ENCODE measurements around the gene CDK5RAP2. TPM values are rescaled to one million over a fixed set of nuclear protein-coding genes. Genes with fewer than 3 reads are reported as not detected.

Gene CDK5RAP2
- total and polyA plus RNA-seq, 10 donors, result 19.5 to 93.7 (median 61.9) TPM

DNA sequence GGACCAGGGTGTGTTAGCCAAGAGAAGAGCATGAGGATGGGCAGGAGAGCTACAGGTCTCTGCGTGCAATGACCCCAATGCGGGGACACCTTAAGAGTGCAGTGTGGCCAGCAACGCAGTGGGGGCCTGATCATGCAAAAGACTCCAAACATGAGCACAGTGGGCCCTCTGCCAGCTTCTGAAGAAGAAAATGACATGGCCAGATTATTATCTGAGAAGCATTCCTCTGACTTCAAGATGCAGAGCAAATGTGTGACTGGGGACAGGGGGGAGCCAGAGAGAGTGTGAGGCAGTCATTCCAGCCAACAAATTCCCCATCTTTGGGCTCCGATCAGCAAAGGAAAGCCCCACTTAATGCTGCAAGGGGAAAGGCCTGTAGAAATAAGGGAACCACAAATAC lies 229.4 kb downstream of the CDK5RAP2 start:
- intact Hi-C loops (cut with DNase I; ENCODE audit: low total_unique reads), result no loop called here
- H3K9me3 ChIP-seq, result no peaks in the 10 kb centered on the region
- peaks cover 0 to 10% (median 0%) of the 10 kb centered on the region in 7 donors for H3K27me3 ChIP-seq (replicated peaks in 1 of 7)
- TF ChIP-seq, protein P1, sequence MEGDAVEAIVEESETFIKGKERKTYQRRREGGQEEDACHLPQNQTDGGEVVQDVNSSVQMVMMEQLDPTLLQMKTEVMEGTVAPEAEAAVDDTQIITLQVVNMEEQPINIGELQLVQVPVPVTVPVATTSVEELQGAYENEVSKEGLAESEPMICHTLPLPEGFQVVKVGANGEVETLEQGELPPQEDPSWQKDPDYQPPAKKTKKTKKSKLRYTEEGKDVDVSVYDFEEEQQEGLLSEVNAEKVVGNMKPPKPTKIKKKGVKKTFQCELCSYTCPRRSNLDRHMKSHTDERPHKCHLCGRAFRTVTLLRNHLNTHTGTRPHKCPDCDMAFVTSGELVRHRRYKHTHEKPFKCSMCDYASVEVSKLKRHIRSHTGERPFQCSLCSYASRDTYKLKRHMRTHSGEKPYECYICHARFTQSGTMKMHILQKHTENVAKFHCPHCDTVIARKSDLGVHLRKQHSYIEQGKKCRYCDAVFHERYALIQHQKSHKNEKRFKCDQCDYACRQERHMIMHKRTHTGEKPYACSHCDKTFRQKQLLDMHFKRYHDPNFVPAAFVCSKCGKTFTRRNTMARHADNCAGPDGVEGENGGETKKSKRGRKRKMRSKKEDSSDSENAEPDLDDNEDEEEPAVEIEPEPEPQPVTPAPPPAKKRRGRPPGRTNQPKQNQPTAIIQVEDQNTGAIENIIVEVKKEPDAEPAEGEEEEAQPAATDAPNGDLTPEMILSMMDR (IDR thresholded peaks at IDR 0.05 in 8 of 11, conservative IDR thresholded peaks at IDR 0.05 in 3 of 11), result no peak
- TF ChIP-seq POLR2AphosphoS5 (IDR thresholded peaks at IDR 0.05), result no peak
- TF ChIP-seq POLR2A (IDR thresholded peaks at IDR 0.05), result no peak
- no peak overlapping the region for H3K27ac ChIP-seq
- no peaks in the 10 kb centered on the region for H3K36me3 ChIP-seq
- 80 to 87% (median 85%) methylated on average over 4 of the region's 4 CpGs for WGBS, 5 donors
- no peak for DNase-seq
- peaks cover 0 to 6% (median 0%) of the 10 kb centered on the region in 6 donors for H3K4me1 ChIP-seq
- no peak overlapping the region for H3K4me3 ChIP-seq

DNA sequence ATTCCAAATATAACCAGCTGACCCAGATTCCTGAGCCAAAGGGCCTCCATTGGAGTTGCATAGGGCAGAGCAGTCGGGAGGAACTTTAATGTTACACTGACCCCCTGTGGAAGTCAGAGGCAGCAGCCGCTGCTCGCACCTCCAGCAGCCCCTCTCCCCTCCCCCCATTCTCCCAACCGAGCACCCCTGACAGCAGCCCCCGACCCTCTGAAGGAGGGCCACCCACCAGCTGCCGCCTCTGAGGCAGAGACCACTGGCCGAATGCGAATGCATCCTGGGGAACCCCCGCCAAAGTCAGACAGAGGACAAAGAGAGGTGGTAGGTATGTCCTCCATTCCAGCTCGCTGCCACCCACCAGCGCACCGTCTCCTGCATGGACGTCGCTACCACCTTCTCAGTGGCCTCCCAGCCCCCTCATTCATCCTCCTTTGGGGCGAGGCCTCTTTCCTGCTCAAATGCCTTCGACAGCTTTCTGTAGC lies 231.0 kb downstream of the CDK5RAP2 start:
- no peaks in the 10 kb centered on the region for H3K9me3 ChIP-seq
- TF ChIP-seq POLR2A (IDR thresholded peaks at IDR 0.05), result no peak
- TF ChIP-seq, protein P1 (IDR thresholded peaks at IDR 0.05 in 8 of 11, conservative IDR thresholded peaks at IDR 0.05 in 3 of 11), result peak in 8 of 11 experiments; percentile 27 to 56 (median 43)
- no peak for TF ChIP-seq POLR2AphosphoS5 (IDR thresholded peaks at IDR 0.05)
- 22 to 29% (median 26%) methylated on average over 13 to 16 of the region's 16 CpGs for WGBS, 5 donors
- DNase-seq, result no peak
- intact Hi-C loops (cut with DNase I; ENCODE audit: low total_unique reads), result loop anchor here (10.0 kb wide), 1 partner anchor 794 kb away; no protein-coding TSS in a partner anchor
- H3K36me3 ChIP-seq, result no peaks in the 10 kb centered on the region
- H3K27me3 ChIP-seq (replicated peaks in 1 of 7), result peaks cover 0 to 10% (median 0%) of the 10 kb centered on the region in 7 donors
- H3K4me3 ChIP-seq, result no peak overlapping the region
- no peak overlapping the region for H3K27ac ChIP-seq
- H3K4me1 ChIP-seq, result peaks cover 0 to 6% (median 0%) of the 10 kb centered on the region in 6 donors

DNA sequence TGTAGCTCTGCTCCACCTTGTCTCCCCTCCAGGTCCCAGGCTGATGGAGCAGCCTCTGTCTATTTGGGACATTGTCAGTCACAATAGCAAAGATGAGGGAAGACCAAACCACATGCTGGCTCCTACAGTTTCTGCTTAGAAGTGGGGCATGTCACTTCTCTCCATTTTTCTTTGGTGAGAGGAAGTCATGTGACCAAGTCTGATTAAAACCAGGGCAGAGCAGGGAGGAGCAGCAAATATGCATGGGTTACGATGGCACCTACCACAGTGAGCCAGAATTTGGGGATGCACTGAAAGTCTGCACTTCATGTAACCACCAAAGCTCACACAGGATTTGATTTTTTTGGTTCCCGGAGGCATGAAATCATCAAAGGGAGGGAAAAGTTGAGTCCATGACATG lies 234.6 kb downstream of the CDK5RAP2 start:
- 61 to 84% (median 69%) methylated on average over 2 of the region's 2 CpGs for WGBS, 5 donors
- DNase-seq, result no peak
- Histone ChIP-seq H3K4me1 (peaks cover 0 to 6% (median 0%) of the 10 kb centered on the region in 6 donors), H3K9me3 (no peaks in the 10 kb centered on the region), H3K36me3 (no peaks in the 10 kb centered on the region), H3K4me3 (no peak overlapping the region), H3K27ac (no peak overlapping the region), H3K27me3 (replicated peaks in 1 of 7) (peaks cover 0 to 10% (median 0%) of the 10 kb centered on the region in 7 donors)
- no peak for TF ChIP-seq POLR2AphosphoS5 (IDR thresholded peaks at IDR 0.05)
- TF ChIP-seq, protein P1 (IDR thresholded peaks at IDR 0.05 in 8 of 11, conservative IDR thresholded peaks at IDR 0.05 in 3 of 11), result no peak
- TF ChIP-seq POLR2A (IDR thresholded peaks at IDR 0.05), result no peak
- intact Hi-C loops (cut with DNase I; ENCODE audit: low total_unique reads), result loop anchor here (10.0 kb wide), 1 partner anchor 791 kb away; no protein-coding TSS in a partner anchor

DNA sequence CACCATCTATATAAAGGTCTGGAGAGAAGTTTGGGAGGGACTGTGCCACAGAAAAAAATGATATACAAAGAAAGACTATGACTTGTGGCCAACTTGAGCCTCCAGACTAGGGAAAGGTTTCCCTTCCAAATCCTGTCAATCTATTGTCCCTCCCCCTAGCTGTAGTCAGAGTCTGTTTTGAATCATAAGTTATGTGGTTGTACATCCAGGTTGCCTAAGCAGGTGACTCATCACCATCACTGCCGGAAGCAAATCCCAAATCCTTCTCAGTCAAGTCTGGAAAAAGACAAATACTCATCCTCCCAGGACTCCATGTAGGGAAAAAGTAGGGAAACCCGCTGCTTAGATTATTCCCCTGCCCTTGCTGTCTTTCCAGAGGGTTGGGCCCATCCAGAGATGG lies 235.7 kb downstream of the CDK5RAP2 start:
- Histone ChIP-seq H3K4me1 (peaks cover 0 to 6% (median 0%) of the 10 kb centered on the region in 6 donors), H3K4me3 (no peak overlapping the region), H3K27ac (no peak overlapping the region), H3K36me3 (no peaks in the 10 kb centered on the region), H3K9me3 (no peaks in the 10 kb centered on the region), H3K27me3 (replicated peaks in 1 of 7) (peaks cover 0 to 5% (median 0%) of the 10 kb centered on the region in 7 donors)
- intact Hi-C loops (cut with DNase I; ENCODE audit: low total_unique reads), result loop anchor here (10.0 kb wide), 1 partner anchor 789 kb away; no protein-coding TSS in a partner anchor
- TF ChIP-seq POLR2AphosphoS5 (IDR thresholded peaks at IDR 0.05) (no peak), POLR2A (IDR thresholded peaks at IDR 0.05) (no peak)
- TF ChIP-seq, protein P1 (IDR thresholded peaks at IDR 0.05 in 8 of 11, conservative IDR thresholded peaks at IDR 0.05 in 3 of 11), result no peak
- no peak for DNase-seq
- 76 to 95% (median 92%) methylated on average over 2 of the region's 2 CpGs for whole genome bisulfite sequencing, 5 donors

Data from spleen (tissue), 11 donors.